Epithelial cell of prostate (primary cell): ENCODE measurements around the gene NPTXR.
A peak's percentile ranks its signal among the peaks of the same experiment; 100 is the strongest.
"Not testable (repeated sequence)": the region's sequence is repeated elsewhere in the genome, so short reads cannot be mapped to it uniquely, and the experiment has no call there.

Experiments
- DNase-seq: peaks from one replicate; pipeline ENCODE4 v3.0.0-alpha.2; 2011; ENCODE audit warnings: low read depth, low spot score
- H3K27ac ChIP-seq: fragments of 450-650 bp; 2 replicates; pipeline ENCODE4 v1.5.1; 2017; ENCODE audit warnings: mild to moderate bottlenecking

NPTXR gene

DNA sequence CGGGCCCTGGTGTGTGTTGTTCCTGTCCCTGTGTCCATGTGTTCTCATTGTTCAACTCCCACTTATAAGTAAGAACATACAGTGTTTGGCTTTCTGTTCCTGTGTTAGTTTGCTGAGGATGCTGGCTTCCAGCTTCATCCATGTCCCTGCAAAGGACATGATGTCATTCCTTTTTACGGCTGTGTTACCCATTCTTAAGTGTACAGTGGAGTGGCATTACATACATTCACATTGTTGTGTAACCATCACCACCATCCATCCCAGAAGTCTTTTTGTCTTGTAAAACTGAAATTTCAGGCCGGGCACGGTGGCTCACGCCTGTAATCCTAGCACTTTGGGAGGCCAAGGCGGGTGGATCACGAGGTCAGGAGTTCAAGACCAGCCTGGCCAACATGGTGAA lies 10.6 kb upstream of the NPTXR start:
- H3K27ac ChIP-seq, DNase-seq: not testable (repeated sequence)

DNA sequence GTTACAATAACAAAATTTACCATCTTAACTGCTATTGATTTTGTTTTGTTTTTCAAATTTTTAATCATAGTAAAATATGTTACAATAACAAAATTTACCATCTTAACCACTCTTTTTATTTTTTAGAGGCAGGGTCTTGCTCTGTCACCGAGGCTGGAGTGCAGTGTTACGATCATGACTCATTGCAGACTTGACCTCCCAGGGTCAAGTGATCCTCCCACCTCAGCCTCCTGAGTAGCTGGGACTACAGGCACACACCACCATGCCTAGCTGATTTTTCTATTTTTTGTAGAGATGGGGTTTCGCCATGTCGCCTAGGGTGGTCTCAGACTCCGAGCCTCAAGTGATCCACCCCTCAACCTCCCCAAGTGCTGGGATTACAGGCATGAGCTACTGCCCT lies 10.1 kb upstream of the NPTXR start:
- H3K27ac ChIP-seq, DNase-seq: not testable (repeated sequence)

DNA sequence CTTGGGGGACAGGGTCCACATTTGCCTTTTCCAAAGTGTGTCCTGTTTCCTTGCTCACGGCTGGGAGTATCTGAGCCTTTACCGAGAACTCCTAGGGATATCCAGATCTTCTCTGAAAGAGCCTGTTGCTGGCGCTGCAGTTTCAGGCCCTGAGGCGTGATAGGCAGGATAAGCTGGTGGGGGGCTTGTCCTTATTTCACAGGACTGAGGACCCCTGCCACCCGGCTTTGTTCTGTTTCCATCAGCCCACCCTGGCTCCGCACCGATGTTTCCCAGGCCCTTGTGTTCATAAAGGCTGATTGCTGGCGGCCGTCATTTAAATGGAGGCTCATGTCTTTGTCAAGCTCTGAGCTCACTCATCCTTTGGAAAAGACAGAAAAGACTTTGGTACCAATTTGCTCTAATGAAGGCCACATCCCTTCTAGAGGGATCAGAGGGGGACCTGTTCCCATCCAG lies 9.4 kb upstream of the NPTXR start:
- no peak overlapping the region for H3K27ac ChIP-seq

DNA sequence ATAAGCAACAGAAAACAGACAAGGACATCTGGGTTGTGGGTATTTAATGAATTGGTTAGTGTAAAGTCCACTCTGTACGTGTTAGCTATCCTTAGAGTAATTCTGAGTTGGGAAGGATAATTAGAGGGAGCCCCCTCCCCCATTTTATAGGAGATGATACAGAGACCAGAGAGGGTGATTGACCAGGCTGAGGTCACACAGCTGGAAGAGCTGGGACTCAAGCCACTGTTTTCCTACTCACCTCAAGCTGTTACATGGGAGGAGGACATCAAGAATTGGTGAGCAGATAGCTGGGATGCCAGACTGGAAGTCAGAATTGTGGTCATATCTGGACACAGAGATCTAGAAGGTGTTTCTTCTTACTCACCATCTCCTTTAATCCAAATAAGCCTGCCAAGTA lies 8.7 kb upstream of the NPTXR start:
- no peak overlapping the region for H3K27ac ChIP-seq
- no peak for DNase-seq

More for the DNA sequence above, 9.4 kb upstream of the NPTXR start:
- DNase-seq: no peak

DNA sequence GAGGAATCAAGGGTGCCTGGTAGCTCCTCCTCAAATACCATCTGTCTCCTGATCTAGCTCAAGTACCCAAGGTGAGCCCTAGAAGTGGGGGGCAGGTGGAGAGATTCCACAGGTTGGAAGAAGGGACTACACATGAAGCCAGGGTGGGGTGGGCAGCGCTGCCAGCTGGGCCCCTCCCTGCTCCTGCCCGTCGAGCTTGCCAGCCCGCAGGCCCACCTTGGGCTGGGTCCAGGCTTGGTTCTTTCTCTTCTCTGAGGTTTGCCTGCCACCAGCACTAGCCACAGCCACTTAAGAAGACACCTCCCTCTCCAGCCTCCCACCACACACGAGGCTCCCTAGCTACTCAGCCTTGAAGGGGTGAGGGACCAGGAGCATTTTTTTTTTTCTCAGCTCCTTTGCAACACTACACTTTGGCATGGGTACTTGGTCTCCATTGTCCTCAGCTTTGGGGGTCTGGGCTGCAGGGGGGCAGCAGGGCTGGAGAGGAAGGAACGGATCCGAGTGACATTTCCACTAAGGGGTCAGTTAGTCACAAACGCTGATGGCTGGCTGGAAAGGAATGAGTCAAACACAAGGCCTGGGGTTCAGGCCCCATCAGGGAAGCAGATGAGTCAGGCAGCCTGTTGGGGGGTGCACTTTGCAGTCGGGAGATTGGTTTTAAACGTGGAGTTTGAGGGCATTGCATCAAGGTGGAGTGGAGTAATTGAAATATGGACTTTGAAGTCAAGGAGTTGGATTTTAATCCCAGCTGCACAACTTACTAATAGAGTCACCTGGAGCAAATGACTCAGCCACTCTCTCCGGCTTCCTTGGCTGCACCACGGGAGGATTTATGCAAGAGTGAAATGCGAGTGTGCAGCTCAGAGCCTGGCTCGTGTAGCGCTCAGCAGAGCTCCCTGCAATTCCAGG lies 7.4 kb upstream of the NPTXR start:
- no peak for DNase-seq
- H3K27ac ChIP-seq: no peak overlapping the region

DNA sequence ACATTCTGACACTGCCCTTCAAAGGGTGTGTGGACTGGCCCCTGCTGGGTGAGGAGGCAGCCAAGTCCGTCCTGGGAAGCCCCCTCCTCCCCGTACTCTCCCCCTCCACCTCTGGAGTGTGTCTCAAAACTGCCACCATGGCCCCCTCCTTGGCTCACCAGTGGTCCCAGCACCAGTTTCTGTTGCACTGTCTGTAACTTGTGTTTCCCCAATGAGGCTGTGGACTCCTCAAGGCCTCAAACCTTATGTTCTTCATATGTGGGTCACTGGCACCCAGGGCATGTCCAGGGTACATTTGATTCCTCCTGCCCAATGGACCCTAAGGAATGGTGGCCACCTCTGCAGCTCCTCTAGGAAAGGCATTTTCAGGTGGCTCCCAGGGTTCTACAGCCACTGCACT lies 6.6 kb upstream of the NPTXR start:
- no peak for DNase-seq
- no peak overlapping the region for H3K27ac ChIP-seq

DNA sequence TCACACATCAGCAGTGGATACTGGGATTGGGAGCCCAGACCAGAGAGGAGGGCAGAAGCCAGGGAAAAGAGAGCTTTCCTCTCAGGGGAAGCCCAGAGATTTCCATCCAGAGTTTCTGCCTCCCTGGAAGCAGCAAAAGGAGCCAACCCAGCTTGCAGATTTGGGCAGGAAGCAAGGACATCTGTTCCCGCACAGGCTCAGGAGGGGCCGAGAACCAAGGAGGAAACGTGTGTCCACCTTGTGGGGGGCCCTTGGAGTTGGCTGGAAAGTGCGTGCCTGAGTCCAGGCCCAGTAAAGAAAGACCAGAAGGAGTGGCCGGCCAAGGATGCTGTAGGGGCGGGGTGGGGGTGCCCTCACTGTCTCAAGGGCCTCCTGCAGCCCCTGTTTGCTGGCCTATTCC lies 6.0 kb upstream of the NPTXR start:
- H3K27ac ChIP-seq: no peak overlapping the region
- DNase-seq: no peak

DNA sequence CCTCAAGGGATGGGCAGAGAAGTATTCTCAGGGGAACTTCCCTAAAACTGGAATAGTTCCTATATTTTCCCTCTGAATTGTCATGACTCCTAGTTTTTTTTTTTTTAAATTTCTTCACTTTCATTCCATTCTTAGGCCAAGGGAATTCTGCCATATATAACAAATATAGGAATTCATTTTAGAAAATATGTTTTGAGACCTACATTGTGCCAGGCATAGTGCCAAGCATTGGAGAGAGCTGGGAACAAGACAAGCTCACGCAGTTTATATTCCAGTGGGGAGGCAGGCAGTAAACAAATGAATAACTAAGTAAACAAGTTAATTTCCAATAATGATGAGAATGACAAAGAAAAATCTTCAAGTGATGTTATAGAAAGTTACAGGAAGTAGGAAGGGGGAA lies 2.6 kb upstream of the NPTXR start:
- no peak overlapping the region for H3K27ac ChIP-seq
- no peak for DNase-seq

DNA sequence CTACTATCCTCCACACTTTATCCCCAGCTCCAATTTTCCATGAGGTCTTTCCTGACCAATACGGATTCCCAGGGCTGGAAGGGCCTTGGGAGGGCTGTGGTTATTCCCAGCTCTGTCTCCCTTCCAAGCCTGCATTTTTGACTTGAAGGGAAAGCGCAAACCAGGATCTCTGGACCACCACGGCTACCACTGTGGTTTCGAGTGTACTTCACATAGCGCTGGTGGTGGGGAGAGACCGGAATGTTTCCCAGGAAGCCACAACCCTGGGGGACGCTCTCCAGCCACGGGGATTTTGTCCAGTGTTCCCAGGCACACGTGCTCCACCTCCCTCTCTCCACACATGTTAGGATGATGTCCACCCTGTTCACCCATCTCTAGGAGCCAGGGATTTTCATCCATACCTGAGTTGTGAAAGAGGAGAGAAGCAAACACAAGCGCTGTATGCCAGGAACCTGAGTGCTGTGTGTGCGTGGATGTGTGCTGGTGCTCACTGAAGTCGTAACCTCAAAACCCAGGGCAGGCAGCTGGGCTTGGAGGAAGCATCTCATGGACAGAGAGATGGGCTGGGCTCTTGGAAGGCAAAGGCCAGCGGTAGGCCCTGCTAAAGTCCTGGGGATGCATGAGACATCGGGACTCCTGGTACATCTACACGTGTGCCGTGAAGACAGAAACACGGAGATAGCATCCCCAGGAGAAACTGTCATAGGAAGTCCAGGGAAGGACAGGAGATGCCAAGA lies 1.3 kb upstream of the NPTXR start:
- DNase-seq: no peak
- no peak overlapping the region for H3K27ac ChIP-seq

DNA sequence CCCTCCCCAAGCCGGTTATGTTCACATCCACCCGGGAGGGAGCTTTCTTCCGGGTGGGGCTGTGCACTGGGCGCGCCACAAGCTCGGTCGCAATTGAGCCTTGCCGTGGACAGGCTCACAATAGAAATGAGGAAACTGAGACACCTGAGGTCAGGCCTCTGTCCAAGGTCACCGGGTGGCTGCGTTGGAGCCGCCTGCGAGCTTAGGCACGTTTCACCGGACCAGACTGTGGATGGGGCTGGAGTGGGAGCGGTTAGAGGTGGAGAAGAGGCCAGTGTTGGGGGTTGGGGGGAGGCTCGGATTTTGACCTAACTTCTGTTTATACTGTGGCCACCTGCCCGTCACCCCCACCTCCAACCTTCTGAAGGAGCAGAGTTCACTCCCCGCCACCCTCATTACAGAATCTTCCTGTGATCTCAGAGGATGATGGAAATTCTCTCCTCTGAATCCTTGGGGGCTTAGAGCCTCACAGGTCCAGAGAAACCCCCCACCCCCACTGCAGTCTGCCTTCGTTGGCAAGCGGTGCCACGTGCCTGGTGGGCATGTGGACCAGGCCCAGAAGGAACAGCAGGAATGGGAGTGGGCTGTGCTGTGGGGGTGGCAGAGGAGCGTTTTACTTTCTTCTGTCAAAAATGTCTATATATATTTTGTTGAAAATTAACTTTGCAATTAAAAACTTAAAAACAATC lies 631 bp upstream of the NPTXR start:
- no peak overlapping the region for H3K27ac ChIP-seq
- no peak for DNase-seq

DNA sequence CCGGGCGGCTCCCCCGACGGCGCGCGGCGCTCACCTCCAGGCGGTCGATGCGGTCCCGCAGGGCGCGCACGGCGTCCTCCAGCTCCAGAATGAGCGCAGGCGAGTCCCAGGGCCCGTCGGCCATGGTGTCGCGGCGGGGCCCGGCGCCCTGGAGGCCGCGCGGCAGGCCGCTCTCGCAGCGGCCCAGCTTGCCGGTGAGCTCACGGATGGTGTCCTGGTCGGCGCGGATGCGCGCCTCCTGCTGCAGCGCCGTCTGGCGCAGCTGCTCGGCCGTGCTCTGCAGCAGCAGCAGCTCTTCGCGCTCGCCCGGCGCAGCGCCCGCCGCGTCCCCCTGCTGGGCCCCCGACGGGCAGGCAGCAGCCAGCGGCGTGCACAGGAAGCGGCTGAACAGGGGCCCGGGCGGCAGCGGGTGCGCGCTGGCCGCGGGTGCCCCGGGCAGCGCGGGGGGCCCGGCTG lies 599 bp downstream of the NPTXR start:
- no peak overlapping the region for H3K27ac ChIP-seq
- DNase-seq: peak; percentile 16

DNA sequence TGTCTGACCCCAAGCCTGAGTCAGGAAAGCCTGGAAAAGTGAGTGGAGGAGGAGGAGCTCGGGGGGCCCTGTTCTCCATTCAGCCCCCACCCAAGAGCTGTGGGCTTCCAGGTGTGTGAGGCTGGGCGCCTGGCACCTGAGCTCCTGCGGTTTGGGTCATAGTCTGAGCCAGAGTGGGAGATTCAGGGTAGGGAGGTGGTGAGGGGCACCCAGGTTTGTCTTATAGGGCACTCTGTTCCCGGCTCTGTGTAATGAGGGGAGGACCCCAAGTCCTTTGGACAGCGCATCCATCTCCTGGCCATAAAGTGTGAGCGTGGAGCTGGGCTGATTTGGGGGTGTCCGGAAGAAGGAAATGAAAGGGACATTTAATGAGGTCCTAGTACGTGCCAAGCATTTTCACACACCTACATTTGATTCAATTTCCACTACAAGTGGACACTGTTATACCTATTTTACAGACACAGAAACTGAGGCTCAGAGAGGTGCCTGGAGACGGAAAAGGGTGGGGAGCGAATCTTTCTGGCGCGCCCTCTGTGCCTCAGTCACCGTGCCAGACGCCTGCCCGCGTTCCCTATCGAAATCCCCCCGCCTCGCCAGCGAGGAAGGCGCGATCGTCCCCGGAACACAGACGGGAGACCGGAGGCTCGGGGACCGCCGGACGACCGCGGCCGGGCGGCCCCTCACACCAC lies 1.2 kb downstream of the NPTXR start:
- no peak overlapping the region for H3K27ac ChIP-seq
- DNase-seq: no peak

DNA sequence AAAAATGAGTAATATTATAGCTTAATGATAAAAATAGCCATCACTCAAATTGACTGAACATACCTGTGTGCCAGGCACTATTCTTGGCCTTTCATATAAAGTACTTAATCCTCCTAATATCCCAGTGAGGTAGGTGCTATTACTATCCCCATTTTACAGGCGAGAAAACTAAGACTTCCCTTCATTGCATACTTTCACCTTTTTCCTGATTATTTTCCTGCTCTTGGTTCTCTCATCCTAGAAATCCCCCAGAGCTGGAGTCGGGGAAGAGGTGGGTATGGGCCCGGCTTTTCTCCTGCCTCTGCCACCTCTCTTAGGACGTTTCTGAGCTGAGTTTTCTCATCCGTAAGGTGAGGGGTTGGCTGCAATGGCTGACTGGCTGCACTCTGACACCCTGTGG lies 2.2 kb downstream of the NPTXR start:
- DNase-seq: no peak
- no peak overlapping the region for H3K27ac ChIP-seq

DNA sequence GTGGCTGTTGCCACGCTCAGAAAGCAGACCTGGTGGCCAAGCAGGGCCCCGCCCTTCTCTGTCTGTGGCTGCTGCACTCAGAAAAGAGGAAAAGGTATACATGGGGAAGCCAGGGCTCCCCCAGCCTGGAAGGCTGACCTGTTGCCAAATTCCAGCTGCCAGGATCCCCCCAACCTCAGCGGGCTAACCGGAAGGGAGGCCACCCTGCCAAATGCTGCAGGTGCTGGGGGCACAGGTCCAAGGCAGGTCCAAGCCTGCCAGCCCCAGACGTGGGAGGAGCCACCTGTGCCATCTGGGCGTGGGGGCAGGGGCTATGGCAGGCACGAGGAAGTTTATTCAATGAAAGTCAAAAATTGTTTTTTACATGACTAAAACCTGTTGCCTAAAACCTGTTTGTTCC lies 2.6 kb downstream of the NPTXR start:
- H3K27ac ChIP-seq: no peak overlapping the region
- DNase-seq: no peak

DNA sequence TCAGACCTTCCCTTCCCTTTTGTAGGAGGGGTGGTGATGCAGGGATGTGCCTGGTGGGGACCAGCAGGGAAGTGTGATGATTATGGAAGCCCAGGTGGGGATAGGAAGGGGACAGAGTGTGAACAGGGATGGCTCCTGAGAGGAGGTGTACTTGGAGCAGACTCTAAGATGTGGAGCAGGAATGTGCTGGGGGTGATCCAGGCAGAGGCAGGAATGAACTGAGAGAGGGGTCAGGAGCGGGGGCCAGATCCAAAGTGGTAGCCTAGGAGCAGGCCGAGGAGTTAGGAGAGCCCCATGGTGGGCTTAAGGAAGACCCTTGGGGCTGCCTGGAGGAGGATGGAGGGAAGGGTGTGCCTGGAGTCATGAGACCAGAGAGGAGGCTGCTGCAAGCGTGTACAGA lies 3.7 kb downstream of the NPTXR start:
- no peak overlapping the region for H3K27ac ChIP-seq
- no peak for DNase-seq

DNA sequence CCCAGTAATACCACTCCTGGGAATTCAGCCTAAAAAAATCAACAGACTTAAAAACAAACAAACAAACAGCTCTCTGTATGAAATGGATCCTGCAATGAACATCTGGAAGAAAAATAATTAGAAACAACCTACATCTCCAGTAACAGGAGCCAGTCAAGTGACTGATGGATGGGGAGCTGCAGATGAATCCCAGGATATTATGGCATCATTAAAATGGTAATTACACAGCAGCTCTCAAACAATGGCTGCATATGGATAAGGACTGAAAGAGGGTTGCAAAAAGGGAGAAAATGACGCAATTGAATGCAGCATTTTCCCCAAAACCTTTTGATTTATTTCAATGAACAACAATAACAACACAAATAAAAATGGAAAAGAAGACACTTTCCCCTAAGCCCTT lies 4.1 kb downstream of the NPTXR start:
- no peak overlapping the region for H3K27ac ChIP-seq
- no peak for DNase-seq

DNA sequence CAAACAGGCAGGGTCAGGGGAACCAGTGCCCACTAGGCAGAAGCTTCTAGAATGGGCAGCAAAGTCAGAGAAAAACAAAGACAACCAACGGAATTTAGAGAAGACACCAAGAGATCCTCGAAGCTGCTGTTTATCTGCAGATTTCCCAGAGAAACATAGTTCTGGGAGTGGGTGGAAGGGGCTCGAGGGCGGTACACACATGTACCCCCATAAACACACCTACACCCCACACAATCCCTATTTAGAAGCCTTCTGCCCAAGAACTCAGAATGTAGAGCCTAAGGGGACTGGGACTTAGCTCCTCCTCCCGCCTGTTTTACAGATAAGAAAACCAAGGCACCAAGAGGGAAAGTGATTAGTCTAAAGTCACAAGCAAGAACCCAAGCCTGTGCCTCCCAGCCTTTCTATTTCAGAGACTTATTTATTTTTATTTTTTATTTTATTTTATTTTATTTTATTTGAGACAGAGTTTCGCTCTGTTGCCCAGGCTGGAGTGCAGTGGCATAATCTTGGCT lies 6.4 kb downstream of the NPTXR start:
- no peak for DNase-seq
- H3K27ac ChIP-seq: no peak overlapping the region

DNA sequence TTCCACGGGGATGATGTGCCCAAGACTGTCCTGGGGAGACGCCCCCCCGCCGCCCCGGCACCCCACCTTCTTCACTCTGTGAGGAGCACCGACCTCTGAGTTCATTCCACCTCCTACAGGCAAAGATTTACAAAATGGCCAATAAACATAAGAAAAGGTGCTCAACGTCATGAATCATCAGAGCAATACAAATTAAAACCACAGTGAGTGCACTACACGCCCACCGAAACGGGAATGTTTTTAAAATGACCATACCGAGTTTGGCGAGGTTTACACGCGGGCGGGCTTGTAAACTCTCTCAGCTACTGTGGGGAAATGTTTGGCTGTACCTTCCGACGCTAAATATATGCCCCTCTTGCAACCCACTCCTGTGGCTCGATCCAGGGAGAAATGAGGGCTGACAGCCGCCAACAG lies 7.9 kb downstream of the NPTXR start:
- no peak overlapping the region for H3K27ac ChIP-seq
- no peak for DNase-seq

DNA sequence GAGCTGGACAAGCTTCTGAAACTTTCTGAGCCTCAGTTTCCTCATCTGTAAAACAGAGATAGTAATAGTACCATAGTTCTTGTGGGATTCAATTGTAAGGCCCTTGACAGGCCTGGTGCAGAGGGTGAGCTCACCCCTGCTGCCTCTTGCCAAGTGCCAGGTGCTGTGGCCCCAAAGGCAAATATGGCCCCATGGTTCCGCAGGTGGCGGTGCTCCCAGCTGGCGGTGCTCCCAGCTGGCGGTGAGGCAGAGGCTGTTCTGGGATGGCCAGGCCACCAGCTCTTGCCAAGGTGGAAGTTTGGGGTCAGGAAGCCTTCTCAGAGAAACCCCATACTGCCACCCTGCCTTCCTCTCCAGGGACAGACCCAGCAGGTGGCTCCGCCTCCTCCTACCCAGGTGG lies 8.8 kb downstream of the NPTXR start:
- no peak for DNase-seq
- no peak overlapping the region for H3K27ac ChIP-seq
